Fibroblast of the aortic adventitia (primary cell): ENCODE data around the gene ZBED2. TPM values are rescaled to one million over a fixed set of nuclear protein-coding genes. Genes with fewer than 3 reads are reported as not detected.

Experiments
- DNase-seq: peaks from one replicate; pipeline ENCODE4 v3.0.0-alpha.2; 2010; ENCODE audit warnings: low read depth
- H3K4me3 ChIP-seq: 2 replicates; pipeline ENCODE4 v1.5.1; 2011; ENCODE audit warnings: low read depth, mild to moderate bottlenecking, control low read depth, low read length, moderate library complexity
- CTCF ChIP-seq: IDR thresholded peaks from 2 replicates; pipeline ENCODE4 v1.5.1; 2011; ENCODE audit warnings: mild to moderate bottlenecking, low read length, control low read depth, inconsistent platforms; ENCODE audit not compliant: insufficient read depth
- total RNA-seq: library from RNA; depleted of rRNA; stranded (reverse); fragments of >200 nt; gene quantifications from 2 replicates; pipeline ENCODE4 v1.2.3, GENCODE V29; 2012; ENCODE audit warnings: low replicate concordance

ZBED2 gene
- total RNA-seq, 1 donor = 0.09 TPM

GRCh38 chr3:111589303-111590142 is 5.6 kb downstream of the ZBED2 start:
- peak; percentile 24 for DNase-seq
- TF ChIP-seq CTCF = no peak
- H3K4me3 ChIP-seq = no peak overlapping the region

- no peak overlapping the region for H3K4me3 ChIP-seq
- no peak for TF ChIP-seq CTCF
- DNase-seq = peak; percentile 24
These were observed 6.6 kb downstream of the ZBED2 start for GRCh38 chr3:111588527-111588926.

- no peak for TF ChIP-seq CTCF
- H3K4me3 ChIP-seq = no peak overlapping the region
- peak; percentile 45 for DNase-seq
These were observed 9.9 kb downstream of the ZBED2 start for GRCh38 chr3:111585217-111585616.

GRCh38 chr3:111584744-111585143 is 10.4 kb downstream of the ZBED2 start:
- TF ChIP-seq CTCF = no peak
- peak; percentile 25 for DNase-seq
- H3K4me3 ChIP-seq = no peak overlapping the region

GRCh38 chr3:111582120-111582474 is 13.0 kb downstream of the ZBED2 start:
- peak; percentile 1 for TF ChIP-seq CTCF
- peak; percentile 83 for DNase-seq
- no peak overlapping the region for H3K4me3 ChIP-seq

GRCh38 chr3:111581403-111582119 is 13.6 kb downstream of the ZBED2 start:
- no peak for DNase-seq
- TF ChIP-seq CTCF = no peak
- H3K4me3 ChIP-seq = no peak overlapping the region
